GM19395 (cell line): ENCODE measurements around the gene SLC34A3.

ENCODE experiments used
- ATAC-seq: cut with Tn5 transposase; IDR thresholded peaks from one replicate; pipeline ENCODE4 v1.9.1; 2021; ENCODE audit warnings: mild to moderate bottlenecking, moderate library complexity; ENCODE audit not compliant: unreplicated experiment

The SLC34A3 gene

DNA sequence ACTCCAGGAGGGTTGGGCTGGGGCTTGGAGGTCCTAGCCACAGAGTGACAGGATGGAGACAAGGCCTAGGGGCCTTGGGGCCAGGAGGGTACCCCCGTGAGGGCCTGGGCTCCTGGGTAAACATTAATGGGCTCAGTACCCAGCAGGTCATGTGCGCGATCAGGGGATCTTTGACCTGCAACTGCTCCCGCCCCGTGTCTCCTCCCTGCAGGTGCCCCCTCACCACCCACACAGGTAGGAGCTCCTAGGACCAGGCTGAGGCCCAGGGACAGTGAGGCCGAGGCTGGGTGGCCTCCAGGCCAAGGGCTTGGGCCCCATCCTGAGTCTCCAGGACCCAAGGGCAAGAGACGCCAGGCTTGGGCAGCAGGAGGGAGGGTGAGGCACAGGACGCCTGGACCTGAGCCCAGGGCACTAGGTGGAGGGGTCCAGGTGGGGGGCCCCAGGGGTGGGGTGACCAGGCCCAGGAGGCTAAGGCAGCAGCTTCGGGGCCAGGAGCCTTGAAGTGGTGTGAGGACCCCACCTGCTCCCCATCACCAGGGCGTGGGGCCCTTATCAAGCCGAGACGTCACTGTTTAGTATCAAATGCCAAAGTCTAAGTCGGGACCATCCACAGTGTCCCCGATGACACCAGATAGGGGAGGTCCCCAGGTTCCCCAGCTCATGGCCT is at the start of gene SLC34A3:
SLC34A3 (plus strand) TSS at position 197 of the 667 bp plus-strand sequence. CDS start 802 bp downstream, outside the sequence.
- no peak for ATAC-seq

DNA sequence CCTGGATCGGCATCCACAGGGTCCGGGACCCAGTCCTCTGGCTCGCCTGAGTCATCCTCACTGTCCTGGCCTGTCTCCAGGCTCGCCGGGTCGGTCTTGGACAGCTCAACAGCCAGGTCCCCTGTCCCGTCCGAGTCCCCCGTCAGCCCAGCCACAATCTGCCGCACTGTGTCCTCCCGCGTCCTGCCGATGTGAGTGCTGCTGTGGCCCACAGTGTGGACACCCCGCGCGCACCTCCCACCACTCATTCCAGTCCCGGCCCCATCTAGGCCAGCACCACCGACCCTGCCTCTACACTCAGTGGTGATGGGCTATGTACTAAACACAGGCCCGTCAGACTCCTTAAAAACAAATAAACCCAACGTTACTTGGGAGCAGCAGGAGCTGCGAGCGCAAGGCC is 49.0 kb upstream of the SLC34A3 start:
- ATAC-seq: no peak

DNA sequence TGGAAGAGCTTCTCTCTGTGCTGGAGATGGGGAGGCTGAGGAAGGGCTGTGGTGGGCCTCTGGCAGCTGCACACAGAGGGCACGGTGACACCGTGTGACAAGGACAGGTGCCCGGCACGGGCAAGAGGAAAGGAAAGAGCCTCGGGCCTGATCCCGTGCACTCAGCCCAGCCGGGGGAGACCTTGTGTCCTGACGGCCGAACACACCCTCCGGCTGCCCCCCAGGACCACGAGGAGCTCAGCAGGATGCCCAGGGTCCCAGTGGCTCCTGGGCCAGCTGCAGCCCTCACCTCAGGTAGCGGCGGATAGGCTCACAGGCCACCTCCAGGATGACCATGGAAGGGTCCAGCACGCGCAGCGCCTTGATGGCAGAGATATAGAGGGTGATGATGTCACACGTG is 47.9 kb upstream of the SLC34A3 start:
- no peak for ATAC-seq

DNA sequence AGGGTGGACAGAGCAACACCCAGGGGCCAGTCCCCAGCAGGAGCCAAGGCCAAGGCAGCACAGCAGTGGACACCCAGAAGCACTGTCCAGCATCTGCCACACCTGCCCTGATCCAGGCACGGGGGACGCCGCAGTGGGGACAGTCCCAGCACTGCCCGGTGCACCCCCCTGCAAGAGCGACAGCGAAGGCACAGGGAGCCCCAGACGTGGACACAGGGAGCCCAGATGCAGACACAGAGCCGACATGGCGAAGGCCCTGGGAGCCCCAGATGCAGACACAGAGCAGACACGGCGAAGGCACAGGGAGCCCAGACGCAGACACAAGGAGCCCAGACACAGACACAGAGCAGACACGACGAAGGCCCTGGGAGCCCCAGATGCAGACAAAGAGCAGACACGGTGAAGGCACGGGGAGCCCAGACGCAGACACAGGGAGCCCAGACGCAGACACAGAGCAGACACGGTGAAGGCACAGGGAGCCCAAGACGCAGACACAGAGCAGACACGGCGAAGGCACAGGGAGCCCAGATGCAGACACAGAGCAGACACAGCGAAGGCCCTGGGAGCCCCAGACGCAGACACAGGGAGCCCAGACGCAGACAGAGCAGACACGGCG is 46.6 kb upstream of the SLC34A3 start:
- ATAC-seq: no peak

DNA sequence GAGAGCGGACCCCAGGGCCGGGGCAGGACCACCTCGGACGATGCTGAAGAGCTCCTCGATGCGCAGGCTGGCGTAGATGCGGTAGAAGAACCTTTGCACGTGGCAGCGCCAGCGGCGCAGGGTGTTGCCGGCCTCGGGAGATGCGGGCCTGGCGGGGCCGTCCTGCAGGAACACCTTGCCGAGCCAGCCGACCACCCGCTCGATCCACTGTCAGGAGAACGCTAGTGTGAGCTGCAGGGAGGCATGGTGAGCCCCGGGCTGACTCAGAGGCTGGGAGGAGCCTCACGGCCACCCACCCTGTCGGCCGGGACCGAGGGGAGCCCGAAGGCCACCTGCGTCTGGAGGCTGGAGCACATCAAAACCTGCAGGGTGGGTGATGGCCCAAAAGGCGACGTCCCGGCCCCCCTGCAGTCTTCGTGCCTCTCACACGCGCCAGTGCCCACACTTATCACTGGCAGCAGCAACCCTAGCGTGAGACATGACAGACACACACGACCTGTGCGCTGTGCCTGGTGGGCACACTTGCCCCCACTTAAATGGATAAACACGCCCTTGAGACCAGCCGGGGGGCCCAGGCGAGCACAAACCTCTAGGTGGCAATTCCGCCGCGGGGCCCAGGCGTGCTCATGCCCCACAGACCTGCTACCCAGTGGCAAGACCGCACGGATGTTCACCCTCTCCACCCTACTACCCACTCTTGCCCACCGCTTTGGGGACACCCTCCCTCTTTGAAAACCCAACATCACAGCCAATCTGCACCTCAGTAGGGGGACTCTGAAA is 45.6 kb upstream of the SLC34A3 start:
- ATAC-seq: no peak

DNA sequence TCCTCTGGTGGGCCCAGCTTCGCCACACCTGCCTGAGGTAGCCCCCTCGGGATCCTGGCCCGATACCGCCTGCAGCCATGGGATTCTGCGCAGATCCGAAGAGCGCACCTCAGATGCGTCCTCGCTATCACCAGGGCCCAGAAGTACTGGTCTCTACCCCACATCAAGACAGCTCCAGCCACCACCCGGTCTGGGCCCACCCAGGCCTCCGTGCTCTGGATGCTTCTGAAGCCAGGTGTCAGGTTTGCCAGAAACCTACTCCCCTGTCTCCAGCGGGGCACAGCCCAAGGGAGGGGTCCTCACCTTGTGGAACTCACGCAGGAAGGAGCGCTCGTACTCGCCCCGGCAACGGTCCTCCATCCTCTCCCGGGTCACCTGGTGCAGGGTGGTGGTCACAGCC is 44.8 kb upstream of the SLC34A3 start:
- ATAC-seq: no peak

DNA sequence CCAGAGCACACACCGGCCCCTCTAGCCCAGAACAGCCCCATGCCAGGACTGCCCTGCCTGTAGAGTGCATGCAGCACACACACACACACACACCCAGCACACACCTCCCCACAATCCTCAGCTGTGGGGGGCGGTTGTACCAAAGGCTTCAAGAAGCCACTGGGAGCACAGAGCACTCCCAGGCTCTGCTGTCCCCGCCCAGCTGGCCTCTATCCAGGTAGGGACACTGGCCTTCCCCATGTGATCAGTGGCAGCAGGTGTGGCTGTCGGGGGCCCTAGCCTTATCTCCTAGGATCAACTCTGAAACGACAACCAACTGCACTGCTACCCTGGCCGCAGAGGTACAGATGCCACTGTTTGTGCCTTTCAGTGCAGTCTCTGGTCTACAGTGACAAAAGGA is 44.3 kb upstream of the SLC34A3 start:
- no peak for ATAC-seq

DNA sequence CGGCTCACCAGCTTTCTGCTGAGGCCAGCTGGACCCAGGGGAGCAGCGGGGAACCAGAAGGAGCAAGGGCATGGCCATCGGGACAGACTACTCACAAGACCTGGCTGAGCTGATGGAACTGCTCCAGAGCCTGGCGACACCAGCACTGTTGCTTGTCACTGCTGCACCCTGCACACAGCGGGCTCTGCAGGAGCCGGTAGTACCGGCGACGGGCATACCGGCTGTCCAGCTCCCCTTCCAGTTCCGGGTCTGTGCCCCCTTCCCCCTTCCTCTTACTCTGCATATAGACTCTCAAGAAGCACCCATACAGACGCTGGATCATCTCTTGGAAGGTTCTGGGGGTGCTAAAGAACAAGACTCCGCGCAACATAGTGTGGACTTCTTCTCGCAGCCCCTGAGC is 43.3 kb upstream of the SLC34A3 start:
- no peak for ATAC-seq

DNA sequence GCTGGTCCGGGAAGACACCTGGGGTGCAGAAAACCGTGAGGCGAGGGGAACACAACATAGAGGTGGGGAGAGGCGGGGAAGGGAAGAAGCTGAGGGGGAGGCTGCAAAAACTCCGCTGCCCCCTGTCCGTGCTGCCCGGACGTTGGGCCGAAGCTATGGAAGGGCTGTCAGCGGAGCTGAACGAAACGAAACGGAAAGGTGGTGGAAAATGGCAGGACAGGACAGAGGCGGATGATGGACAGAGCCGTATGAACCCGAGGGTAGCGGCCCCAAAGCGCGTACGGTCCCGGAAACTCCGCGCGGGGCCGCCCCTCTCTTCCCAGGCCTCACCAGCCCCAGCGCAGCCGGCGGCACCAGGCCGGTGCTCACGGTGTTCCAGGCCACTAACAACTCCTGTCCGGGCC is 42.6 kb upstream of the SLC34A3 start:
- no peak for ATAC-seq

DNA sequence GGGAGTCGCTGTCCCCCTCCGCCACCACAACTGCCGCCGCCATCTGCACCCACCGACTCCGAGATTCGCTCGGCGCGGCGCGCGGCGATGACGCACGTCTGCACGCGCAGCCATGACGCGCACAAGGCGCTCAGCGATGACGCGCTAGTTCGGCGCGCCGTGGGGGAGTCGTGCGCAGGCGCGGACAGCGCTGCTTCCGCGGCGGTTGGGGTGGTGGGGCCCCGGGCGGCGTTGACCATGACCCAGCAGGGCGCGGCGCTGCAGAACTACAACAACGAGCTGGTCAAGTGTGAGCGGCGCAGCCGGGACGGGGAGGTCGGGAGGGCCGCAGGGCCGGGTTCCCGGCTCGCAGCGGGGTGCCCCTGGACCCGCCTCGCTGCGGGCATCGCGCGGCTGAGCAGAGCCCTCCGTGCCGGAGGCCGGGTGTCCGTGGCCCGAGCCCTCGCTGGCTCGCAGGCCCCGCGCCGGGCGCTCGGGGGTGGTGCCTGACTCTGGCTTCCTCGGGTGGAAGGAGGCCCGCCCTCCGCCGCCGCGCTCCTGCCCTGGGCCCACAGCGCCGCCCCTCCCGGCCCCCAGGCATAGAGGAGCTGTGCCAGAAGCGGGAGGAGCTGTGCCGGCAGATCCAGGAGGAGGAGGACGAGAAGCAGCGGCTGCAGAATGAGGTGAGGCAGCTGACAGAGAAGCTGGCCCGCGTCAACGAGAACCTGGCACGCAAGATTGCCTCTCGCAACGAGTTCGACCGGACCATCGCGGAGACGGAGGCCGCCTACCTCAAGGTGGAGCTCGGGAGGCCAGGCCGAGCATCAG is 42.0 kb upstream of the SLC34A3 start, which contains the start of the genes ANAPC2 and SSNA1:
ANAPC2 (minus strand) TSS at position 71 of the 807 bp plus-strand sequence; CDS start at position 43, 28 bp downstream.
SSNA1 (plus strand) TSS at position 187 of the 807 bp plus-strand sequence; CDS start at position 238, 51 bp downstream.
- peak; percentile 70 for ATAC-seq

DNA sequence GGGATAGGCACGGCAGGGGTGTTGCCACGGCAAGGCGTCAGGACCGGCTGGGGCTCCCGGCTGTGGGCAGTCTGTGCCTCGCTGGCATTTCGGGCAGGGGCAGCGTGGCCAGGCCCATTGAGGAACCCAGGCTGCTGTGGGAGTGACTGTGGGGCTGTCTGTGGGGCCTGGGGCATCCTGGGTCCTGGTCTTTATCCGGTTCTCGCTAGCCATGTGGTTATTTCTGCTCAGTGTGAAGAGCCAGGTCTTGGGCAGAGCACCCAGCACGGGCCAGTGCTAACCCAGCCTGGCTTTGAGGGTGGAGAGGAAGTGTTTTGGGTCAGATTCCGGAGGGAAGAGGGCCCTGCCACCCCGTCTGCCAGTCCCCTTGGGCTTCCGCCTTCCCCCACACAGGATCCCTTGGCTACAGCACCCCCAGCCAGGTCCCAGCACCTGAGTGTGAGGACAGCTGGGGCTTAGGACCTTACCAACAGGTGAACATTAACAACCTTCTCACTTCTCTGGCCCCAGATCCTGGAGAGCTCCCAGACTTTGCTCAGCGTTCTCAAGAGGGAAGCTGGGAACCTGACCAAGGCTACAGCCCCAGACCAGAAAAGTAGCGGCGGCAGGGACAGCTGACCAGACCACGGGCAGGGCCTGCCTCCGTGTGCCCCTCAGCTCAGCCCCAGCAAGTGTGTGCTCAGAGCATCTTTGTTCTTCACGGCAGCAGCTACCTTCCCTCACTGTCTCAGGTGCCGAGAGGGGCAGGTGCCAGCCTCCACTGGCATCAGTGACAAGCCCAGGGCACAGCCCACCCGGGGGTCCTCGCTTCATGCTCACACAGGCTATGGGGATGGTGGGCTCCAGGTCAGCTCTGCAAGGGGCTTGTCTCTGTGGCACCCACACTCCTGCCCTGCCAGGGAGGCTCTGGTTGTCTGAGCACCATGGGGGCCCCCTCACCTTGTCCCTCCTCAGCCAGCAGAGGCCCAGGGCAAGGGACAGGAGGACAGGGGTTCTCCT is 41.1 kb upstream of the SLC34A3 start:
- ATAC-seq: no peak

DNA sequence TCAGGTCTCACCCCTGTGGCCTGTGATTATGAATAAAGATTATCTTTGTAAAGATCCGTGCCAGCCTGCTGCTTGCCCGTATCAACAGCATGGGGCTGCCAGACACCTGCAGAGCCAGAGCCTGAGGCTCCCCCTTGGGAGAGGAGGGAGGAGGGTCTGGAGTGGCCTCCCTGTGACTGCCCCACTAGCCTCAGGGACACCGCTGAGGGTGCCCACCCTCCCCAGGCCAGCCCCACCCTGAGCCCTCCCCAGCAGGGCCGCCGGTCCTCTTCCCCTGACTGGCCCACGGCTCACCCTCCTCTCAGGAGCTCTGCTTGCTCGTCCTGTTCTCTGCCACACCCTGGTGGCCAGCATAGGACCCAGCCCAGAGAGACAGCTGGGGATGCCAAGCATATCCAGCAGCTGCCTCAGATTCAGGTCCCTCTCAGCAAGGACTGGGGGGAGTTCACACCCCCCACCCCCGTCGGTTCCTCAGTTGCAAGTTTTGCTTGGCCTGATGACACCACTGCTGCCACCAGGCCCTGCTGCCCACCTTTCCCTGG is 40.3 kb upstream of the SLC34A3 start:
- ATAC-seq: no peak

DNA sequence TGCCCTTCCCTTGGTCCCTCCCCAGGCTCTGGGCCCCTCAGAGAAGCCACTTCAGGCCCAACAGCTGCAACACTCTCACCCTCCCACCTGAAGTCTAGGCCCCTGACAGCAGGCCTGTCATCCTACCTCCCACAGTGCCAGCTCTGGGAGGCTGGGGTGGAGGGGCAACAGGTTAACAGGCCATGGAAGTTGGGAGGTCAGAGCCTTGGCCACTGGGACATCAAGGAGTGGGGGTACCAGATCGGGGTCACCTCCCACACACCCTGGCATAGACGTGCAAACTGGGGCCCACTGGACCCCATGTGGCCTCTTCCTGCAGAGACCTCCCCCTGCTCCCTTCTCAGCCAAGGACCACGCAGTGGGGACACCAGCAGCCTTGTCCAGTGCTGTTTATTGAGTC is 39.5 kb upstream of the SLC34A3 start:
- no peak for ATAC-seq

DNA sequence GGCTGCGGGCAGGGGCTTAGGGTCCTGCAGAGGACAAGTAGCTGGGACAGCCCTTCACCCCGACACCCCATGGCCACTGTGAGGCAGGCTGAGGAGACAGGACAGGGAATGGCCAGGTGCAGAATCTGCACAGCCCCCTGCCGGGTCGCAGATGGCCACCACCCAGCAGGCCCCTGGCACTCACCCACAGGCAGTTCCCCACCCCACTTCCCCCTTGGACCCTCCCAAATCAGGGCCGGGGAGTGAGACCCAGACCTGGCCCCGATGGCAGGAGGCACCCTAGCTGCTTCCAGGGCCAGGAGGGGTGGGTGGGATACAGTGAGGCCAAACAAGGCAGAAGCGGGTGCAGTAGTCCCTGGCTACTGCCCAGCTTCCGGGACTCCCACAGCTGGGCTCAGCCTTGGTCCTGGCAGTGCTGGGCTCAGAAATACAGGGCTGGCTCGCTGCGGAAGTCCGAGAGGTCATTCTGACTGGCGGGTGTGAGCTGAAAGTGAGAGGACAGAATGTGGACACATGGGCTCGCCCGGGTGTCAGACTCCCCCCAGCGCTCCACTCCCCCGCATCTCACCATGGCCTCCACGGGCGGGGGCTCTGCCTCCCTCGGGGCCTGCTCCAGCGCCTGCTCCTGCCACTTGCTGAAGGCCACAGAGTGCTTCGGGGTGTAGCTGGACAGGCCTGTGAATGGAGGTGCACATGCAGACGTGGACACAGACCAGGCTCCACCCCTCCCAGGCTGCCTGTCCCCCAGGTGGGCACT is 38.8 kb upstream of the SLC34A3 start:
- no peak for ATAC-seq

DNA sequence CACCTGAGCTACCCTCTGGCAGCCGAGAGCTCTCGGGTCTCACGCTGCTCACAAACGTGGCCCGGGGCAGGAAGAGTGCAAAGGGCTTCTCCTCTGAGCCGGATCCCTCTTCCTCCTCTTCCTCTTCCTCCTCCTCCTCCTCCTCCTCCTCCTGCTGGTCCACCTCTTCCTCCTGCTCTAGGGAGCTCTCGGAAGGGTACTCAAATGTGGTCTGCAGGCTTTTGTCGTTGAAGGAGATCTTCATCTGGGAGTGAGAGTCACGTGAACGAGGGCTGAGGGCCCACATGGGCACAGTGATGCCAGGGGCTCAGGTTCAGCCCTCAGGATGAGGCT is 38.3 kb upstream of the SLC34A3 start:
- ATAC-seq: no peak

DNA sequence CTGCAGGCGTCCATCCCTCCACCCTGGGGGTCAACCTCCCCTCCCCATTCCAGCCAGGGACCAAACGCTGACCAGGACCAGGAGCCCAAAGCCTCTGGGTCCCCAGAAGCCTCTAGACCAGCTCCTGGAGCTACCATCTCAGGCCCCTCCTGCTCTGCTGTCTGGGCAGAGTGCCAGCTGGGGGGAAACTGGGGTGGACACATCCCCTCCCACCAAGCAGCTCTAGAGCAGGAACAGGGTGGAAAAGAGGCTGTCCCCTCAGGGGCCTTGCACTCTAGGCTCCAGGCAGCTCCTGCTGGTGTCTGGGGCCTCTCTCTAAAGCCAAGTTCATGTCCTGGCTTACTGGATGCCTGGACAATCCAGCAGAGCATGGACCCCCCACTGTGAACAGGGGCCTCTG is 37.8 kb upstream of the SLC34A3 start:
- ATAC-seq: no peak

DNA sequence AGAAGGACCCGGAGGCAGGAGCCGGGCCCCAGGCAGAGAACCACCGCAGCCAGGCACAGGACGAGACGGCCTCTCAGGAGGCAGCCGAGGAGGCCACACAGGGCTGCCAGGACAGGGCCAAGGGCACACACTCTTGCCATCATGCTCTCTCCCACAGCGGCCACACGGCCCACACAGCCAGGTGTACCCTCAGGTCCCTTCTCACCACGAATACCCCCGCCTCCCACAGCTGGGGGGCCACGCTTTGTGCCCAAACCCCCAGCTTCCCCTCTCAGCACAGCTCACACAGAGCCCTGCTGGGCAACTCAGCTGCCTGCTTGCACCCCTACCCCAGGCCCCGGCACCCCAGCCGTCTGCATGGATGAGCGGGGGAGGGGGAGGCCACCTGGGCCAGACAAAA is 36.9 kb upstream of the SLC34A3 start:
- ATAC-seq: no peak

DNA sequence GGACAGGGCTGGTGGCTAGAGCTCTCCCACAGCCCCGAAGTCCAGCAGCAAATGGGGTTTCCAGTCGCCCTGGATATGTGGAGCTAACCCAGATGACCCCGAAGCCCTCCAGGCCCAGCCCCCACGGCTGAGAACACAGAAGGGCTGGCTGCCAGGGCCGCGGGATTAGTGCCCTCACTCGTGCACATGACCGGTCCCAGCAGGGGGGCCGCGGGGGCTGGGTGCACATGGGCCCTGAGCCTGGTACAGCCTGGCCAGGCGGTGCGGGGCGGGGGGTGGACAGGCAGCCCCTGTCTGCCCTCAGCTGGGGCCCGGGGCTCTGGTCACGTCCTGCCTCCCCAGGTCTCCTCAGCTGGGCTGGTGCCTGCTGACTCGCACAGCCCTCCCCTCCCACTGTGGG is 36.3 kb upstream of the SLC34A3 start:
- no peak for ATAC-seq

DNA sequence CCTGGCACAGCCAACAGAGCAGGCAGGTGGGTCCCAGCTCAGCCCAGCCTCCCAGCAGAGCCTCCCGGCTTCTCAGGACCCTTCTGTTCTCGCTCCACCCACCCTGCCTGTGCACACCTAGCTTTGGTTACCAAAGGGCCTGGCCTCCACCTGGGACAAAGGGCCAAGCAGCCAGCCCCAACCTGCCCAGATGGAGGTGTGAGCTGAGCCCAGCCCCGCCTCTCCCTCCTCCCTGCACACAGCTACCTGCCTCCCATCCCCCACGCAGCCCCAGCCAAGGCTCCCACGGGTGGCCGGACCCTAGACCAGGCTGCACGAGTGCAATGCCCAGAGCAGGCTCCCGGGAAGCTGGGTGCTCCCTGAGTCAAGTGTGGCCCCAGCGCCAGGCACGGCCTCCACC is 35.8 kb upstream of the SLC34A3 start:
- no peak for ATAC-seq
